SK-N-SH (cell line): ENCODE results near the gene EPHX1. TPM values are rescaled to one million over a fixed set of nuclear protein-coding genes. Genes with fewer than 3 reads are reported as not detected.

Experiments used
- CTCF ChIA-PET: fragments of 300-600, 350-600 bp; formaldehyde crosslinking; extraction: SDS; loops from one replicate; lab custom pipeline; 2021; lab: Yijun Ruan, JAX
- POLR2A ChIA-PET: fragments of 350-600 bp; sonication (Branson Sonifier 250); formaldehyde crosslinking; extraction: SDS; loops from one replicate; lab custom pipeline; 2020; ENCODE audit warnings: antibody characterized with exemption, inconsistent platforms; lab: Yijun Ruan, JAX
- DNase-seq: peaks from one replicate; pipeline ENCODE4 v3.0.0; 2012
- H2AFZ ChIP-seq: fragments of 200-600 bp; sonication (generic); 2 replicates; pipeline ENCODE4 v1.8.1; 2016; ENCODE audit warnings: antibody characterized with exemption, mild to moderate bottlenecking, low read depth
- H3F3A ChIP-seq: fragments of 200-600 bp; sonication (generic); replicated peaks from 2 replicates; pipeline ENCODE3; 2016; ENCODE audit warnings: antibody characterized with exemption, mild to moderate bottlenecking; ENCODE audit not compliant: insufficient read depth
- H3K27ac ChIP-seq, 2 experiments: fragments of 200-500 bp in 1 of 2; fragments of 200-600 bp in 1 of 2; sonication (Bioruptor generic) in 1 of 2; sonication (generic), shearing (Covaris generic) in 1 of 2; 2 replicates each; pipeline versions ENCODE4 v1.5.1 to v1.6.1; 2014 to 2016; ENCODE audit warnings: low read depth in 2 of 2, inconsistent platforms in 1 of 2, low read length in 1 of 2, mild to moderate bottlenecking in 1 of 2, mixed read lengths in 1 of 2
- H3K27me3 ChIP-seq: fragments of 200-600 bp; sonication (generic), shearing (Covaris generic); 2 replicates; pipeline ENCODE4 v1.6.1; 2016; ENCODE audit warnings: mixed run types; ENCODE audit not compliant: insufficient read depth
- H3K36me3 ChIP-seq, 2 experiments: fragments of 200-500 bp in 1 of 2; fragments of 200-600 bp in 1 of 2; sonication (Bioruptor generic) in 1 of 2; sonication (generic) in 1 of 2; replicated peaks in 1 of 2; 2 replicates each; pipeline versions ENCODE3 to v1.5.1; 2014 to 2016; ENCODE audit warnings: low read length in 1 of 2, mild to moderate bottlenecking in 1 of 2; ENCODE audit not compliant: insufficient read depth in 2 of 2, control insufficient read depth in 1 of 2
- H3K4me1 ChIP-seq, 2 experiments: fragments of 200-500 bp in 1 of 2; fragments of 200-600 bp in 1 of 2; sonication (Bioruptor generic) in 1 of 2; sonication (generic), shearing (Covaris generic) in 1 of 2; 2 replicates each; pipeline versions ENCODE4 v1.5.1 to v1.6.1; 2014 to 2016; ENCODE audit warnings: low read depth in 1 of 2, low read length in 1 of 2, mixed run types in 1 of 2; ENCODE audit not compliant: insufficient read depth in 2 of 2, control insufficient read depth in 1 of 2
- H3K4me2 ChIP-seq: fragments of 200-600 bp; sonication (generic), shearing (Covaris generic); 2 replicates; pipeline ENCODE4 v1.6.1; 2017; ENCODE audit warnings: mixed run types
- H3K4me3 ChIP-seq, 2 experiments: fragments of 200-500 bp in 1 of 2; fragments of 200-600 bp in 1 of 2; sonication (Bioruptor generic) in 1 of 2; sonication (generic), shearing (Covaris generic) in 1 of 2; 2 replicates each; pipeline versions ENCODE4 v1.5.1 to v1.8.1; 2014 to 2016; ENCODE audit warnings: low read depth in 2 of 2, inconsistent platforms in 1 of 2, low read length in 1 of 2, mild to moderate bottlenecking in 1 of 2, mixed read lengths in 1 of 2, moderate library complexity in 1 of 2
- H3K79me2 ChIP-seq: fragments of 200-600 bp; sonication (generic); 2 replicates; pipeline ENCODE4 v1.8.1; 2017; ENCODE audit warnings: mild to moderate bottlenecking; ENCODE audit not compliant: insufficient read depth
- H3K9ac ChIP-seq: fragments of 200-600 bp; sonication (generic); 2 replicates; pipeline ENCODE4 v1.6.1; 2017; ENCODE audit warnings: mixed run types
- H3K9me2 ChIP-seq: fragments of 200-600 bp; sonication (generic); 2 replicates; pipeline ENCODE4 v1.6.1; 2017; ENCODE audit warnings: mixed run types
- H3K9me3 ChIP-seq: fragments of 200-600 bp; sonication (generic); 2 replicates; pipeline ENCODE4 v1.6.1; 2017; ENCODE audit warnings: mixed run types, mild to moderate bottlenecking, moderate library complexity
- H4K20me1 ChIP-seq: fragments of 200-600 bp; sonication (generic); 2 replicates; pipeline ENCODE4 v1.6.1; 2017; ENCODE audit warnings: mild to moderate bottlenecking, mixed run types; ENCODE audit not compliant: insufficient read depth
- EP300 ChIP-seq, 2 experiments: IDR thresholded peaks; 2 replicates each; pipeline versions ENCODE4 v1.4.0 to v1.6.1; 2012; ENCODE audit warnings: borderline replicate concordance in 1 of 2, low read depth in 1 of 2, low read length in 1 of 2
- FOSL2 ChIP-seq: IDR thresholded peaks from 2 replicates; pipeline ENCODE4 v1.4.0; 2012; ENCODE audit warnings: low read depth, mild to moderate bottlenecking, moderate library complexity, borderline replicate concordance
- GATA2 ChIP-seq: sonication (generic); formaldehyde crosslinking; IDR thresholded peaks from 2 replicates; pipeline ENCODE4 v1.5.0; 2020; ENCODE audit warnings: mild to moderate bottlenecking, missing genetic modification reagents
- SIN3A ChIP-seq: IDR thresholded peaks from 2 replicates; pipeline ENCODE4 v1.6.1; 2012; ENCODE audit warnings: low read depth, mild to moderate bottlenecking, low read length, moderate library complexity, borderline replicate concordance
- SMC3 ChIP-seq: IDR thresholded peaks from 2 replicates; pipeline ENCODE4 v1.6.1; 2012; ENCODE audit warnings: low read depth, low read length, improper control_type of control experiment
- TCF12 ChIP-seq: IDR thresholded peaks from 2 replicates; pipeline ENCODE4 v1.4.0; 2012
- WGBS: methylation state at CpG from one replicate; pipeline ENCODE4 v1.1.6; 2017; ENCODE audit warnings: low lambda C conversion rate; 5-methylcytosine and 5-hydroxymethylcytosine counted together
- polyA plus RNA-seq, 3 experiments: library from polyadenylated mRNA; depleted of rRNA; stranded (reverse); fragments of >200 nt; gene quantifications; 2 replicates each; pipeline ENCODE4 v1.2.3, GENCODE V29; 2012
- TF ChIP-seq, protein P1 (sequence below): IDR thresholded peaks from 2 replicates; pipeline ENCODE4; 2012
- TF ChIP-seq, protein P2 (sequence below): fragments of 150-350 bp; IDR thresholded peaks from 2 replicates; pipeline ENCODE4 v1.6.1; 2017; ENCODE audit warnings: antibody characterized with exemption, low read length, low read depth, borderline replicate concordance
- TF ChIP-seq, protein P3 (sequence below): IDR thresholded peaks from 2 replicates; pipeline ENCODE4 v1.4.0; 2012; ENCODE audit warnings: low read depth
- TF ChIP-seq, protein P4 (sequence below): IDR thresholded peaks from 2 replicates; pipeline ENCODE4 v1.4.0; 2012; ENCODE audit warnings: low read depth, borderline replicate concordance

Gene EPHX1
- polyA plus RNA-seq, 1 of the 3 experiments (the other 2 are of a cell fraction), result 45.7 TPM

DNA sequence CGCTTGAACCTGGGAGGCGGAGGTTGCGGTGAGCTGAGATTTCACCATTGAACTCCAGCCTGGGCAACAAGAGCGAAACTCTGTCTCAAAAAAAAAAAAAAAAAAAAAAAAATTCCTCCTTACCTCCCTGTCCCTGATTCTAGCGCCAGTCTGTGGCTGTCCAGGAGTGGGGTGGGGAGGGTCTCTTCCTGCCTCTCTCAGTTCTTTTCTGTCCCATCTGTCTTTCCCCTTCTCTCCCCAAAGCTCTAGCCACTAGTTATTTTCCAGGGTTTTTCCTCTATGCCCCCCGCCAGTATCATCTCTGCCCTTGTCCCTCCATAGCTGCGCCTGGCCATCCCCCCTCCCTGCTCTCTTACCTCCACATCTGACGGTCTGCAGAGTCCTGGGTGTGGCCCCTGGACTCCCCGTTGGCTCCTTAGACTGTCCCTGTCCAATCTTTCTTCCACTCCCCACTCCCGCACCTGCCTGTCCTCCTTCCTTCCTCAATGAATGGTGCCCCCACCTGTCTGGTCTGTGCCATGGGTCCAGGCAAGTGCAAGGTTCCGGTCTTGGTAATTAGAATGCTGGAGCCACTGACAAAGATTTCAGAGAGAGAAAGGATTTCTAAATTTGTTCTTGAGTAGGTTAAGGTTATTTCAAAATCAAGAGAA, 73.8 kb downstream of the EPHX1 start:
- no peak overlapping the region for H3K4me3 ChIP-seq
- H3K27me3 ChIP-seq, result no peaks in the 10 kb centered on the region
- no peak overlapping the region for H3K27ac ChIP-seq
- POLR2A ChIA-PET, result interaction anchor here (1.4 to 2.7 kb wide), 2 partner anchors 32 to 106 kb away, joined by 4 to 7 read pairs; partner anchors contain the start of gene SRP9
- H3K36me3 ChIP-seq, result no peaks in the 10 kb centered on the region
- CTCF ChIA-PET, result interaction anchor here (1.8 to 3.9 kb wide), 2 partner anchors 409 kb away, joined by 6 to 21 read pairs; no protein-coding TSS in a partner anchor
- 94% methylated on average over 11 of the region's 11 CpGs for WGBS
- H3K9ac ChIP-seq, result no peak overlapping the region
- no peaks in the 10 kb centered on the region for H3K9me3 ChIP-seq
- H3K4me2 ChIP-seq, result peak overlapping the region; percentile 94; the same call in 1 of the 2 replicates
- peaks cover 7% of the 10 kb centered on the region; the same call in 1 of the 2 replicates for H3K79me2 ChIP-seq
- H3F3A ChIP-seq, result no peaks in the 10 kb centered on the region
- H2AFZ ChIP-seq, result peak overlapping the region; percentile 96; the same call in 1 of the 2 replicates
- no peaks in the 10 kb centered on the region for H4K20me1 ChIP-seq
- H3K9me2 ChIP-seq, result no peaks in the 10 kb centered on the region
- DNase-seq, result no peak
- TF ChIP-seq SIN3A (no peak), GATA2 (CRISPR knock-in tag) (no peak), EP300 (IDR thresholded peaks at IDR 0.05; ENCODE audit: borderline replicate concordance in 1 of 2, low read depth in 1 of 2, low read length in 1 of 2) (no peak), SMC3 (no peak), FOSL2 (no peak)
- TF ChIP-seq, protein P1, sequence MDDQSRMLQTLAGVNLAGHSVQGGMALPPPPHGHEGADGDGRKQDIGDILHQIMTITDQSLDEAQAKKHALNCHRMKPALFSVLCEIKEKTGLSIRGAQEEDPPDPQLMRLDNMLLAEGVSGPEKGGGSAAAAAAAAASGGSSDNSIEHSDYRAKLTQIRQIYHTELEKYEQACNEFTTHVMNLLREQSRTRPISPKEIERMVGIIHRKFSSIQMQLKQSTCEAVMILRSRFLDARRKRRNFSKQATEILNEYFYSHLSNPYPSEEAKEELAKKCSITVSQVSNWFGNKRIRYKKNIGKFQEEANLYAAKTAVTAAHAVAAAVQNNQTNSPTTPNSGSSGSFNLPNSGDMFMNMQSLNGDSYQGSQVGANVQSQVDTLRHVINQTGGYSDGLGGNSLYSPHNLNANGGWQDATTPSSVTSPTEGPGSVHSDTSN, result no peak
- TF ChIP-seq, protein P2, sequence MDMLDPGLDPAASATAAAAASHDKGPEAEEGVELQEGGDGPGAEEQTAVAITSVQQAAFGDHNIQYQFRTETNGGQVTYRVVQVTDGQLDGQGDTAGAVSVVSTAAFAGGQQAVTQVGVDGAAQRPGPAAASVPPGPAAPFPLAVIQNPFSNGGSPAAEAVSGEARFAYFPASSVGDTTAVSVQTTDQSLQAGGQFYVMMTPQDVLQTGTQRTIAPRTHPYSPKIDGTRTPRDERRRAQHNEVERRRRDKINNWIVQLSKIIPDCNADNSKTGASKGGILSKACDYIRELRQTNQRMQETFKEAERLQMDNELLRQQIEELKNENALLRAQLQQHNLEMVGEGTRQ, result no peak
- H3K4me1 ChIP-seq, result peaks cover 0 to 24% of the 10 kb centered on the region in 2 experiments; a peak in 1 of 4 replicates

DNA sequence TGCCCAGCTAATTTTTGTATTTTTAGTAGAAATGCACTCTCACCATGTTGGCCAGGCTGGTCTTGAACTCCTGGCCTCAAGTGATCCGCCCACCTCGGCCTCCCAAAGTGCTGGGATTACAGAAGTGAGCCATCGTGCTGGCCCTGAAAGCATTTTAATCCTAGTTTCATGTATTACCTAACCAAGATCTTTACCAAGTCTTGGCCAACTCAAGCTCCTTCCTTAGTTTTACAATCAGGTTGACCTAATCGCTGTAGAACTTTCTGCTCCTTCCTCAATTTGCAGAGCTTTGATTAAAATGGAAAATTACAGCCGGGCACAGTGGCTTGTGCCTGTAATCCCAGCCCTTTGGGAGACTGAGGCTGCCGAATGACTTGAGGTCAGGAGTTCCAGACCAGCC, 75.4 kb downstream of the EPHX1 start:
- H3K79me2 ChIP-seq, result peaks cover 7% of the 10 kb centered on the region; the same call in 1 of the 2 replicates
- H3K9ac ChIP-seq, result no peak overlapping the region
- H3K36me3 ChIP-seq, result no peaks in the 10 kb centered on the region
- WGBS, result 96% methylated on average over 5 of the region's 6 CpGs
- POLR2A ChIA-PET, result no interaction called here
- CTCF ChIA-PET, result interaction anchor here (1.8 kb wide), 1 partner anchor 410 kb away, joined by 6 read pairs; no protein-coding TSS in a partner anchor
- no peak overlapping the region for H3K4me2 ChIP-seq
- H4K20me1 ChIP-seq, result no peaks in the 10 kb centered on the region
- H3K27me3 ChIP-seq, result no peaks in the 10 kb centered on the region
- no peak overlapping the region for H2AFZ ChIP-seq
- H3K4me1 ChIP-seq, result peaks cover 0 to 14% of the 10 kb centered on the region in 2 experiments; a peak in 1 of 4 replicates
- H3K9me2 ChIP-seq, result no peaks in the 10 kb centered on the region
- no peaks in the 10 kb centered on the region for H3K9me3 ChIP-seq
- no peak overlapping the region for H3K27ac ChIP-seq
- no peak for DNase-seq
- no peaks in the 10 kb centered on the region for H3F3A ChIP-seq
- TF ChIP-seq, protein P1, result no peak
- no peak for TF ChIP-seq FOSL2
- TF ChIP-seq, protein P3, sequence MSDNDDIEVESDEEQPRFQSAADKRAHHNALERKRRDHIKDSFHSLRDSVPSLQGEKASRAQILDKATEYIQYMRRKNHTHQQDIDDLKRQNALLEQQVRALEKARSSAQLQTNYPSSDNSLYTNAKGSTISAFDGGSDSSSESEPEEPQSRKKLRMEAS, result no peak
- TF ChIP-seq TCF12, result no peak
- TF ChIP-seq, protein P4, sequence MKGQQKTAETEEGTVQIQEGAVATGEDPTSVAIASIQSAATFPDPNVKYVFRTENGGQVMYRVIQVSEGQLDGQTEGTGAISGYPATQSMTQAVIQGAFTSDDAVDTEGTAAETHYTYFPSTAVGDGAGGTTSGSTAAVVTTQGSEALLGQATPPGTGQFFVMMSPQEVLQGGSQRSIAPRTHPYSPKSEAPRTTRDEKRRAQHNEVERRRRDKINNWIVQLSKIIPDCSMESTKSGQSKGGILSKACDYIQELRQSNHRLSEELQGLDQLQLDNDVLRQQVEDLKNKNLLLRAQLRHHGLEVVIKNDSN, result no peak
- no peak overlapping the region for H3K4me3 ChIP-seq
